Stimulated activated CD4-positive, alpha-beta T cell treated with anti-CD3 and anti-CD28 coated beads, Interleukin-1b, Interleukin-23, amount 100 ng/mL, for 24 hours (primary cell): ENCODE data around the gene RNF223.
"Not testable (repeated sequence)": the region's sequence is repeated elsewhere in the genome, so short reads cannot be mapped to it uniquely, and the experiment has no call there.

Source experiments
- DNase-seq, 4 experiments: peaks; one replicate each; pipeline ENCODE4 v3.0.0-alpha.2; 2020; ENCODE audit warnings: low read depth in 4 of 4, low spot score in 1 of 4

The RNF223 gene

DNA sequence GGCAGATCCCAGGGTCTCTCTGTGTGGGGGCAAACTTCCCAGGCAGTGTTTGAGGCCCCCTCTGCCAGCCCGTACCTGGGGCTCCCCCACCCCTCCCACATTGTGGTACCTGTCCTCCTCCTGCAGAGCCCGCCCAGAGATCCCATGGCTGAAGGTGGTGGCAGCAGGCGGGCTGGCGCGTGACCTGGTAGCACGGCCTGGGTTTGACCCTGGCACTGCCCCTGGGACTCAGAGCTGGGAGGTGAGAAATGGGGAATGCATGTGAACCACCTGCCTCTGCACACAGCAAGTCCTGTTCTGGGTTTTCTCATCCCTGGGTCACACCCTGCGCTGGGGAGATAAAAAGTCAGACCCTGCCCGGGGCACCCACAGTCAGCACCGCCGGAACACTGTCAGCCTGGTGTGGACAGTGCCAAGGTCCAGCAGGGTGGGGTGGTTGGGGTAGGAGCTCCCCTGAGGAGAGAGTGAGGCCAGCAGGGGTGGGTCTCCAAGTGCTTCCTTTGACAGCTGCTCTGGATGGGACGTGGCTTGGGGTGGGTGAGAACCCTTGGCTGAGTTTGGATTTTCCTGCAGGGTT, 42.4 kb downstream of the RNF223 start:
- DNase-seq: no peak

DNA sequence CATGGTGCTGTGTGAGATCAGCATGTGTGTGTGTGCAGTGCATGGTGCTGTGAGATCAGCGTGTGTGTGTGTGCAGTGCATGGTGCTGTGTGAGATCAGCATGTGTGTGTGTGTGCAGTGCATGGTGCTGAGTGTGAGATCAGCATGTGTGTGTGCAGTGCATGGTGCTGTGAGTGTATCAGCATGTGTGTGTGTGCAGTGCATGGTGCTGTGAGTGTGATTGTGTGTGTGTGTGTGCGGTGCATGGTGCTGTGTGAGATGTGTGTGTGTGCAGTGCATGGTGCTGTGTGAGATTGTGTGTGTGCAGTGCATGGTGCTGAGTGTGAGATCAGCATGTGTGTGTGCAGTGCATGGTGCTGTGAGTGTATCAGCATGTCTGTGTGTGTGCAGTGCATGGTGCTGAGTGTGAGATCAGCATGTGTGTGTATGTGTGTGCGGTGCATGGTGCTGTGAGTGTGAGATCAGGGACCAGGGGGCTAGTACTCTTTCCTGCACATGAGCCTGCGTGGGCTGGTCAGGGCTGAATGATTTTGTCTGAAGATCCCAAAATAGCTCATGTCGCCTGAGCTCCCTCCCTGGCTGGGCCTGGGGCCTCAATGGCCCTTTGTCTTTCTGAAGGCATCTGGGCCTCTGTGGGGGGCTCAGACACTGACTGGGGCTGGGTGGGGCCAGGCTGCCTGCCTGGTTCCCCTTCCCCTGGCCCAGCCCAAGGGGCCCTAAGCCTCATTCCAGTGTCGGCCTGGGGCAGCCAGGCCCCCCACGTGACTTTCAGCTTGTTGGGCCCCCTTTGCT, 43.0 kb downstream of the RNF223 start:
- not testable (repeated sequence) for DNase-seq

GRCh38 chr1:1027791-1028190, 46.3 kb downstream of the RNF223 start:
- DNase-seq: no peak

DNA sequence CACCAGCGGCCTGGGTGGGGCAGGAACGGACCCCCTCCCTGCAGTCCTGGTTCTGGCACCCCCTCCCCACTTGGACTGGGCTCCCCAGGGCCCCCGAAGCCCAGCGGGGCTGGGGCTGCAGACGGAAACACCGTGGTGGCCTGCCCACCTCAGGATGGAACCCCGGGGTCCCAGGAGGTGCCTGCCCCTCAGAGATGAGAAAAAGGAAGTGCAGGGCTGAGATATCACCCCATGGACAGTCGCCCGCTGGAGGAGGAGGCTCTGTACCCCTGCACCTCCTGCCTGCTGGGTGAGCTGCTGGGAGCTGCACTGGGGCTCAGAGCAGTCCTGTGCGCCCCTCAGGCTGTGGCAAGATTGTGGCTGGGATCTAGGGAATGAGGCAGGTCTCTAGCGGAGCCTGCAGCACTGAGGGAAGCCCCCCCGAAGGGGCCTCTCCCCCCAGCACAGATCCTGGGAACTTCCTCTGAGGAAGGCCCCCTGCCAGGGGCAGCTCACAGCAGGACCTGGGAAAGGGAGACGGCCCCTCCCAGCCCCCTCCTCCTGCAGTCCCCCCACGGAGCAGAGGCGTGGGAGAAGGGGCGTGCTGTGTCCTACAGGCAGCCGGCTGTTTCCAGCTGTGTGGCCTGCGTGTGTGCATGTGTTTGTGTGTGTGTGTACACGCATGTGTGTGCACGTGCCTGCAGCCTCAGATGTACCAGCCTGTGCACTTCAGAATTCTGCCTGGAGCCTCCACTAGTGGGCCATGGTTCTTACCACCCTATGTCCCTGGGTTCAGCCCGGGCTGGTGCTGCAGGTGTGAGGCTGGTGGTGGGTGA, 47.3 kb downstream of the RNF223 start:
- no peak for DNase-seq

GRCh38 chr1:1025730-1026129, 48.4 kb downstream of the RNF223 start:
- DNase-seq: no peak

DNA sequence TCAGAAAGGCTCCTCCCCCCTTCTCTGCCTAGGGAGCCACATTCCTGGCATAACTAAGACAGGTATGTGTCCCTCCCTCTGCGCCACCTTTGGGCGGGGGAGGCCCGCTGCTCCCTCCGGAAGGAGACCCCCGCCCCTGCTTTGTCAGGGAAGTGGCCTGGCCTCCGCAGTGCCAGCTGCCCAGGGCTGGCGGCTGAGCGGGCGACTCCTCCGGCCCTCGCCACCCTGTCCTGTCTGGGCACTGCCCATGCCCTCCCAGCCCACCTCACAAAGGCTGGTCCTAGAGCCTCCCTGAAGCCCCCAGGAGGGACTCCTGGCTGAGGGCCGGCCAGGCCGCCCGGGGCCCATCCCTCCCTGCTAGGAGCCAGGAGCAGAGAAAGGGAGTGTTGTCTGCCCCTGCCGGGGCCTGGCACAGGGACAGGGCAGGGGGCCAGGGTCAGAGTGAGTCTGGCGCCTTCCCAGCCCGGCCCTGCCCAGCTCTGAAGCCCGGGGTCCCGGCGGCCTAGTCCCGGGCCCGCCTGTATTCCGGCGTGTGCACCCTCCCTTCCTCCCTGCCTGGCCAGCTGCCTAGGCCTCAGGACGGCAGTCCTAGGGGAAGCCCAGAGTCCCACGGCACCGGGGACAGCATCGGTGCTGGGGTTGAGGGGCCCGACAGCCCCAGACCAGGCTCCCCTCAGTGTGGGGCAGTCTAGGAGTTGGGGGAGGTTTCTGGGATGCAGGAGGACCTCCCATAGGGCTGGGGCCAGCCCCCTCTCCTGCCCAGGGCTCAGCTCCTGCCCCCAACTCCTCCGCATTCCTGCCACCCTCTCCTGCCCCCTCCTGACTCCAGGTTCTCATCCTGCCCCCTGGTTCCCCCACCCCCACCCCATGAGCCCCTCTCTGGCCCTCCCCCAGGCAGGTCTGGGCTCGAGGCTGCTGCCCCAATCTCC, 49.1 kb downstream of the RNF223 start:
- DNase-seq: no peak

DNA sequence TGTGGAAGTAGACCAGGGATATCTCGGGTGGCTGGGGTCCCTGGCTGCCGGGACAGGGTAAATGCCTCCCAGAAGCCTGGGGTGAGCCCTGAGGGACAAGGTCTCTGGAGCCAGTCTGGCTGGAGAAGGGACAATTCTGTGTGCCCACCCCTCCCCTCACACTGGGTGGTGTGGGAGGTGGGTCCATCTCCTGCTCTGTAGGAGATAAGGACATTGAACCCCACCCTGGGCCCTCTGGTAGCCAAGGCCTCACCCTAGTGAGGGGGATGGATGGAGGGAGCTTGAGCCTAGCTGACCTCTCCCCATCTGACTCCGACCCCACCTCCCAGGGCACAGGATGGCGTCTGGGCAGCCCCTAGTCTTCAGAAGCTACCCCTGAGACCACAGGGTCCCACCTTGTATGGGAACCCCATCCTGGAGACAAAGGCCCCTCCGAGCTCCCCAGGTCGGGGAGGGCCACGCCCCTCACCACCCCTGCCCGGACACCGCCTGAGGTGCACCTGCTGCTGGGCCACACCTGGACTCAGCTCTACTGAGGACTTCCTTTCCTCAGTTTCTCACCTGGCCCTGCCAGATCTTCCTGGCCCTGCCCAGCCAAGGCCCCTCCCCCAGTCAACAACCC, 49.8 kb downstream of the RNF223 start:
- no peak for DNase-seq

- no peak for DNase-seq
Measured at GRCh38 chr1:1023700-1024099, 50.4 kb downstream of the RNF223 start.

- no peak for DNase-seq
Measured at GRCh38 chr1:1022302-1023009, 51.6 kb downstream of the RNF223 start.

DNA sequence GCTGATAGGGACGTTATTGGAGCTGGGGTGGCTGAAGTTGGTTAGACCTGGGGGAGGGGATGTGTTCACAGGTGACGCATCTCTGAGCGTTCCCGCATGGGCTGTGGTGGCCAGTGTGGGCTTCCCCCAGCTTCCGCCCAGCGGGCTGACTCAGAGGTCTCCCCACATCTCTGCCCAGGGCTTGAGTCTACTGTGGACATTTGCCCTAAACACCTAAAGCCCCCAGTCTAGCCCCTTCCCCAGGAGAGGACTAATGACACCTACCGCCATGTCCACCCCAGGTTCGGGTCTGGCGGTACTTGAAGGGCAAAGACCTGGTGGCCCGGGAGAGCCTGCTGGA, 52.2 kb downstream of the RNF223 start:
- DNase-seq: no peak

- no peak for DNase-seq
Measured at GRCh38 chr1:1021010-1021919, 52.8 kb downstream of the RNF223 start.
